K562 (cell line): ENCODE measurements around the gene STUM. TPM values are rescaled to one million over a fixed set of nuclear protein-coding genes. Genes with fewer than 3 reads are reported as not detected.

Experiments used
- ATAC-seq: fragments of 200-7000 bp; cut with Tn5 transposase; 3 replicates; pipeline ENCODE4 v1.9.1; 2020; ENCODE audit warnings: moderate library complexity
- BruUV-seq: library from RNA; stranded (reverse); fragments of 400-500 nt; replicated peaks from 2 replicates; lab custom pipeline; 2021; lab: Mats Ljungman, UMichigan
- CTCF ChIA-PET: fragments of 300-600 bp; formaldehyde crosslinking; extraction: SDS; loops from one replicate; lab custom pipeline; 2021; ENCODE audit warnings: low intra/inter-chr PET ratio; lab: Yijun Ruan, JAX
- POLR2A ChIA-PET: fragments of 300-600, 350-650 bp; sonication (Branson Sonifier 250); formaldehyde crosslinking; extraction: SDS; loops from one replicate; lab custom pipeline; 2021; ENCODE audit warnings: antibody characterized with exemption, inconsistent platforms; lab: Yijun Ruan, JAX
- DNase-seq, 4 experiments: peaks; one replicate each; pipeline versions ENCODE4 v3.0.0 to v3.0.0-alpha.2; 2011 to 2018; ENCODE audit warnings: low spot score in 3 of 4, mixed read lengths in 3 of 4; ENCODE audit errors: extremely low read depth in 1 of 4
- FAIRE-seq: peaks from 2 replicates; lab custom pipeline; 2011; peaks lifted over from hg19 to GRCh38; lab: Jason Lieb, UNC
- H2AFZ ChIP-seq: 2 replicates; pipeline ENCODE4 v1.6.0; 2011; ENCODE audit warnings: low read depth, low read length, control low read depth, inconsistent platforms
- H3K27ac ChIP-seq: fragments of 200-600 bp; 3 replicates; pipeline ENCODE4 v1.8.0; 2011; ENCODE audit warnings: low read depth, mild to moderate bottlenecking, control low read depth, inconsistent platforms, low read length, moderate library complexity, mixed read lengths; ENCODE audit errors: extremely low read depth
- H3K27me3 ChIP-seq, 2 experiments: fragments of 300-600 bp in 1 of 2; 2 replicates in 1 of 2; 3 replicates in 1 of 2; pipeline versions ENCODE4 v1.6.0 to v1.8.0; 2011; ENCODE audit warnings: inconsistent platforms in 2 of 2, low read length in 2 of 2, mild to moderate bottlenecking in 1 of 2, mixed read lengths in 1 of 2, moderate library complexity in 1 of 2; ENCODE audit not compliant: control insufficient read depth in 2 of 2, insufficient read depth in 2 of 2
- H3K36me3 ChIP-seq: fragments of 300-600 bp; 3 replicates; pipeline ENCODE4 v1.8.0; 2011; ENCODE audit warnings: mild to moderate bottlenecking, low read length, inconsistent platforms; ENCODE audit not compliant: control insufficient read depth, insufficient read depth
- H3K4me1 ChIP-seq, 2 experiments: fragments of 200-600 bp in 1 of 2; replicated peaks in 1 of 2; 2 replicates in 1 of 2; 3 replicates in 1 of 2; pipeline versions ENCODE4 v1.5.1 to v1.8.0; 2011; ENCODE audit warnings: inconsistent platforms in 2 of 2, low read length in 2 of 2, mild to moderate bottlenecking in 1 of 2, mixed read lengths in 1 of 2, moderate library complexity in 1 of 2; ENCODE audit not compliant: control insufficient read depth in 2 of 2, insufficient read depth in 2 of 2
- H3K4me2 ChIP-seq: 2 replicates; pipeline ENCODE4 v1.6.1; 2011; ENCODE audit warnings: low read length, control low read depth, inconsistent platforms, mixed read lengths; ENCODE audit not compliant: insufficient read depth
- H3K4me3 ChIP-seq: fragments of 200-600 bp; sonication (generic), shearing (Covaris generic); 2 replicates; pipeline ENCODE4 v1.5.1; 2016; ENCODE audit warnings: control low read depth, inconsistent platforms
- H3K79me2 ChIP-seq: fragments of 200-600 bp; 3 replicates; pipeline ENCODE4 v1.8.0; 2011; ENCODE audit warnings: low read length, inconsistent platforms; ENCODE audit not compliant: control insufficient read depth, insufficient read depth
- H3K9ac ChIP-seq, 2 experiments: 2 replicates each; pipeline versions ENCODE4 v1.6.0 to v1.6.1; 2011; ENCODE audit warnings: low read depth in 2 of 2, low read length in 2 of 2, control low read depth in 1 of 2, inconsistent platforms in 1 of 2, mild to moderate bottlenecking in 1 of 2, mixed read lengths in 1 of 2; ENCODE audit not compliant: insufficient read depth in 1 of 2
- H3K9me1 ChIP-seq: one replicate; pipeline ENCODE4 v1.6.0; 2011; ENCODE audit warnings: inconsistent platforms, mild to moderate bottlenecking, low read length, moderate library complexity; ENCODE audit not compliant: control insufficient read depth, insufficient read depth
- H3K9me3 ChIP-seq: replicated peaks from 2 replicates; pipeline ENCODE4 v1.5.1; 2011; ENCODE audit warnings: low read depth, low read length, inconsistent platforms; ENCODE audit not compliant: control insufficient read depth, insufficient read depth
- H4K20me1 ChIP-seq: replicated peaks from 2 replicates; pipeline ENCODE4 v1.6.1; 2011; ENCODE audit warnings: low read length, inconsistent platforms, mixed read lengths; ENCODE audit not compliant: control insufficient read depth, insufficient read depth
- E2F6 ChIP-seq, 2 experiments: IDR thresholded peaks; 2 replicates each; pipeline ENCODE4 v1.6.1; 2011; ENCODE audit warnings: borderline replicate concordance in 1 of 2, control low read depth in 1 of 2, low read depth in 1 of 2, low read length in 1 of 2, mild to moderate bottlenecking in 1 of 2, mixed read lengths in 1 of 2, moderate library complexity in 1 of 2; ENCODE audit not compliant: insufficient read depth in 1 of 2, insufficient read length in 1 of 2, poor library complexity in 1 of 2, severe bottlenecking in 1 of 2; ENCODE audit errors: extremely low read depth in 1 of 2
- HMG20B ChIP-seq: fragments of 250-450 bp; sonication (Bioruptor Pico); IDR thresholded peaks from 2 replicates; pipeline ENCODE4 v1.5.0; 2021; ENCODE audit warnings: mild to moderate bottlenecking
- IRF2 ChIP-seq: sonication (generic); formaldehyde crosslinking; IDR thresholded peaks from 2 replicates; pipeline ENCODE4 v1.8.1; 2022; ENCODE audit warnings: mild to moderate bottlenecking, missing genetic modification reagents
- LARP7 ChIP-seq: fragments of 450-650 bp; IDR thresholded peaks from 2 replicates; pipeline ENCODE4 v1.6.1; 2016
- MAFG ChIP-seq: fragments of 450-650 bp; conservative IDR thresholded peaks from 2 replicates; pipeline ENCODE4 v1.6.1; 2016; ENCODE audit warnings: missing genetic modification characterization, missing compliant biosample characterization
- SMARCB1 ChIP-seq: IDR thresholded peaks from 2 replicates; pipeline ENCODE4 v1.6.1; 2011; ENCODE audit warnings: improper control_type of control experiment, low read depth; ENCODE audit not compliant: insufficient read length
- TAF1 ChIP-seq: IDR thresholded peaks from 2 replicates; pipeline ENCODE4 v1.6.1; 2011; ENCODE audit warnings: mild to moderate bottlenecking, low read length, moderate library complexity; ENCODE audit not compliant: insufficient read depth, control insufficient read depth, severe bottlenecking; ENCODE audit errors: extremely low read depth
- TAF7 ChIP-seq: fragments of 450-650 bp; IDR thresholded peaks from 2 replicates; pipeline ENCODE4 v1.6.1; 2016; ENCODE audit warnings: missing genetic modification characterization, missing compliant biosample characterization
- U2AF1 ChIP-seq: fragments of 200-400 bp; formaldehyde crosslinking; optimal IDR thresholded peaks from 2 replicates; pipeline ENCODE3; 2017; ENCODE audit warnings: mild to moderate bottlenecking, low read depth, low read length, moderate library complexity
- ZBED1 ChIP-seq: IDR thresholded peaks from 2 replicates; pipeline ENCODE4 v1.6.1; 2014
- ZKSCAN3 ChIP-seq: fragments of 250-450 bp; sonication (Bioruptor Pico); IDR thresholded peaks from 2 replicates; pipeline ENCODE4 v1.4.0; 2020
- ZNF165 ChIP-seq: fragments of 250-450 bp; sonication (Bioruptor Pico); IDR thresholded peaks from 2 replicates; pipeline ENCODE4 v1.4.0; 2020; ENCODE audit warnings: borderline replicate concordance
- ZNF277 ChIP-seq: fragments of 250-450 bp; sonication (Bioruptor Pico); IDR thresholded peaks from 2 replicates; pipeline ENCODE4 v1.8.0; 2022; ENCODE audit warnings: inconsistent platforms, mild to moderate bottlenecking, moderate library complexity, borderline replicate concordance
- WGBS: fragments of 100-300 bp; shearing (Covaris generic); methylation state at CpG from one replicate; pipeline ENCODE4 v1.1.6; 2016; ENCODE audit warnings: low coverage, mixed read lengths; ENCODE audit not compliant: insufficient coverage; ENCODE audit errors: missing lambda C conversion rate; 5-methylcytosine and 5-hydroxymethylcytosine counted together
- in situ Hi-C: fragments of 300-500 bp; cut with MboI; formaldehyde crosslinking; loops from 4 replicates; pipeline ENCODE4 v1.15.0; 2018; ENCODE audit warnings: inconsistent platforms, mixed read lengths
- intact Hi-C: fragments of 100-400 bp; cut with micrococcal nuclease; formaldehyde crosslinking; loops from 2 replicates; pipeline ENCODE4 v1.14.2; 2022
- polyA plus RNA-seq, 8 experiments: library from polyadenylated mRNA; depleted of rRNA in 4 of 8; stranded (reverse) in 5 of 8; unstranded in 3 of 8; fragments of >200 nt; fragmentation: Nextera tagmentation in 2 of 8; fragmentation: Illumina TruSeq in 1 of 8; extraction: Ambion mirVana in 2 of 8; extraction: Trizol in 1 of 8; gene quantifications; 2 replicates each; pipeline versions ENCODE4 v1.2.1 to v1.2.3, GENCODE V29; 2011 to 2014; ENCODE audit warnings: inconsistent platforms in 1 of 8, missing spikeins in 1 of 8
- total RNA-seq, 7 experiments: library from RNA; depleted of rRNA in 6 of 7; stranded (reverse); fragments of >200 nt in 6 of 7; fragmentation: Illumina TruSeq in 2 of 7; extraction: Trizol in 2 of 7; gene quantifications; 2 replicates each; pipeline versions ENCODE4 v1.2.1 to v1.2.3, GENCODE V29; 2011 to 2021; ENCODE audit warnings: low replicate concordance in 1 of 7

Gene STUM
- total and polyA plus RNA-seq, 9 of the 15 experiments (the other 6 are each of a cell fraction or from before 2014, with no cell fraction given), result not detected

- no peak overlapping the region for H3K27ac ChIP-seq
- peaks cover 8 to 23% of the 10 kb centered on the region in 2 experiments for H3K4me1 ChIP-seq
- TF ChIP-seq ZBED1, result no peak
- no peak for TF ChIP-seq E2F6 (IDR thresholded peaks at IDR 0.05; ENCODE audit: borderline replicate concordance in 1 of 2, extremely low read depth in 1 of 2, insufficient read depth in 1 of 2, insufficient read length in 1 of 2, low read depth in 1 of 2, low read length in 1 of 2, poor library complexity in 1 of 2, severe bottlenecking in 1 of 2)
- BruUV-seq, result no TSS peak
- H3K27me3 ChIP-seq, result peaks cover 59 to 84% of the 10 kb centered on the region in 2 experiments
- intact Hi-C loops (no loop called here), in situ Hi-C loops (no loop called here)
- H3K4me2 ChIP-seq, result no peak overlapping the region
- H3K79me2 ChIP-seq, result no peaks in the 10 kb centered on the region
- POLR2A ChIA-PET, result no interaction called here
- H2AFZ ChIP-seq, result no peak overlapping the region
- H3K9me3 ChIP-seq, result no peaks in the 10 kb centered on the region
- H3K4me3 ChIP-seq, result no peak overlapping the region
- H3K9ac ChIP-seq, result no peak overlapping the region; a peak in 1 of 4 replicates
- no peak for FAIRE-seq
- peaks cover 8% of the 10 kb centered on the region; the same call in 1 of the 2 replicates for H4K20me1 ChIP-seq
- 1% methylated on average over 16 of the region's 16 CpGs for WGBS
- H3K36me3 ChIP-seq, result no peaks in the 10 kb centered on the region
- ATAC-seq, result no peak
- no peaks in the 10 kb centered on the region for H3K9me1 ChIP-seq
- CTCF ChIA-PET, result no interaction called here
- no peak for DNase-seq
Measured at GRCh38 chr1:226646870-226647449, 98.4 kb downstream of the STUM start.

GRCh38 chr1:226647719-226648118, 99.2 kb downstream of the STUM start:
- ATAC-seq (no peak), FAIRE-seq (no peak), DNase-seq (no peak)
- no peak overlapping the region for H3K27ac ChIP-seq
- no peaks in the 10 kb centered on the region for H3K36me3 ChIP-seq
- intact Hi-C loops, result no loop called here
- no peak overlapping the region for H3K9ac ChIP-seq
- no peak overlapping the region for H3K4me2 ChIP-seq
- no peak for TF ChIP-seq SMARCB1
- TF ChIP-seq ZNF277 (CRISPR knock-in tag), result no peak
- TF ChIP-seq U2AF1, result no peak
- no peak for TF ChIP-seq HMG20B (CRISPR knock-in tag)
- no peak for TF ChIP-seq IRF2 (CRISPR knock-in tag)
- TF ChIP-seq ZNF165 (CRISPR knock-in tag), result no peak
- TF ChIP-seq TAF1, result no peak
- no peak for TF ChIP-seq MAFG (tag)
- no peak for TF ChIP-seq LARP7
- no peak for TF ChIP-seq ZKSCAN3 (CRISPR knock-in tag)
- TF ChIP-seq TAF7, result no peak
- 0% methylated on average over 8 of the region's 8 CpGs for WGBS
- peaks cover 6 to 20% of the 10 kb centered on the region in 2 experiments for H3K4me1 ChIP-seq
- H3K27me3 ChIP-seq, result peaks cover 55 to 77% of the 10 kb centered on the region in 2 experiments
- in situ Hi-C loops, result no loop called here
- H2AFZ ChIP-seq, result no peak overlapping the region
- H3K9me1 ChIP-seq, result no peaks in the 10 kb centered on the region
- H3K79me2 ChIP-seq, result no peaks in the 10 kb centered on the region
- peaks cover 8% of the 10 kb centered on the region; the same call in 1 of the 2 replicates for H4K20me1 ChIP-seq
- ChIA-PET POLR2A (interaction anchor here (0.6 to 0.7 kb wide), 3 partner anchors 28 to 114 kb away, joined by 3 read pairs; no protein-coding TSS in a partner anchor), CTCF (no interaction called here)
- no peak overlapping the region for H3K4me3 ChIP-seq
- no peaks in the 10 kb centered on the region for H3K9me3 ChIP-seq
- no TSS peak for BruUV-seq
